Type B pancreatic cell (in vitro differentiated cells): ENCODE data around the gene SYNM. TPM values are rescaled to one million over a fixed set of nuclear protein-coding genes. Genes with fewer than 3 reads are reported as not detected.

ENCODE experiments used
- DNase-seq: peaks from one replicate; pipeline ENCODE4 v3.0.0; 2021; ENCODE audit warnings: mixed read lengths; ENCODE audit not compliant: unreplicated experiment; ENCODE audit errors: extremely low spot score
- H3K27ac Mint-ChIP-seq: 2 replicates; pipeline ENCODE4 v1.8.0; 2021; ENCODE audit warnings: mild to moderate bottlenecking, mixed read lengths
- H3K27me3 Mint-ChIP-seq: 2 replicates; pipeline ENCODE4 v1.8.0; 2021; ENCODE audit warnings: mixed read lengths
- H3K36me3 Mint-ChIP-seq: 2 replicates; pipeline ENCODE4 v1.8.0; 2021; ENCODE audit warnings: mixed read lengths
- H3K4me1 Mint-ChIP-seq: one replicate; pipeline ENCODE4 v1.8.0; 2021; ENCODE audit warnings: mixed read lengths; ENCODE audit not compliant: unreplicated experiment
- H3K4me3 Mint-ChIP-seq: 2 replicates; pipeline ENCODE4 v1.8.0; 2021; ENCODE audit warnings: mild to moderate bottlenecking, mixed read lengths
- H3K9me3 Mint-ChIP-seq: 2 replicates; pipeline ENCODE4 v1.8.0; 2021; ENCODE audit warnings: mixed read lengths
- total RNA-seq: library from RNA; stranded (reverse); gene quantifications from 2 replicates; pipeline ENCODE4 v1.2.1, GENCODE V29; 2021; ENCODE audit warnings: low replicate concordance
- TF ChIP-seq, protein P1 (sequence below): fragments of 200-600 bp; sonication (generic); conservative IDR thresholded peaks from 2 replicates; pipeline ENCODE4 v1.5.0; 2021; ENCODE audit warnings: antibody characterized with exemption, mild to moderate bottlenecking

SYNM gene
- total RNA-seq, 1 donor from 2014 or later: 4.1 TPM

DNA sequence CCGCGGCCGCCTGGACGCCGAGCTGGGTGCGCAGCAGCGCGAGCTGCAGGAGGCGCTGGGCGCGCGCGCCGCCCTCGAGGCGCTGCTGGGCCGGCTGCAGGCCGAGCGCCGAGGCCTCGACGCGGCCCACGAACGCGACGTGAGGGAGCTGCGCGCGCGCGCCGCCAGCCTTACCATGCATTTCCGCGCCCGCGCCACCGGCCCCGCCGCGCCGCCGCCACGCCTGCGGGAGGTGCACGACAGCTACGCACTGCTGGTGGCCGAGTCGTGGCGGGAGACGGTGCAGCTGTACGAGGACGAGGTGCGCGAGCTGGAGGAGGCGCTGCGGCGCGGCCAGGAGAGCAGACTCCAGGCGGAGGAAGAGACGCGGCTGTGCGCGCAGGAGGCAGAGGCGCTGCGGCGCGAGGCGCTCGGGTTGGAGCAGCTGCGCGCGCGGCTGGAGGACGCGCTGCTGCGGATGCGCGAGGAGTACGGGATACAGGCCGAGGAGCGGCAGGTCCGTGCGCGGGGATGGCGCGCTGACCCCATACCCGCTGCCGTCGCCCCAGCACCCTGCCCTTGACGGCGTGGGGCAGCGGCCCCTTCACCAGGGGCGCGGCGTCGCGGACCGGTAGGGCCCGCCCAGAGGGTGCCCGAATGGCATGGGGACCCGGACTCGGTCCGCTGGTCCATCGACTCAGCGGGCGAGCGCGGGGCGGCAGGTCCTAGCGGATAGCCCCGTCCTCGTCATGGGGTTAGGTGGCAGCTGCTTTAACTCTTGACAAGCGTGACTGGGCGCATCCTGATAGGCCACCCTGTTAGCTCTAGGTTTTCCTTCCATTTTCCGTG, 848 bp downstream of the SYNM start:
- H3K36me3 Mint-ChIP-seq: no peaks in the 10 kb centered on the region
- H3K4me3 Mint-ChIP-seq: peak overlapping the region; percentile 73
- H3K27me3 Mint-ChIP-seq: peaks cover 62% of the 10 kb centered on the region
- no peak overlapping the region for H3K27ac Mint-ChIP-seq
- TF ChIP-seq, protein P1, sequence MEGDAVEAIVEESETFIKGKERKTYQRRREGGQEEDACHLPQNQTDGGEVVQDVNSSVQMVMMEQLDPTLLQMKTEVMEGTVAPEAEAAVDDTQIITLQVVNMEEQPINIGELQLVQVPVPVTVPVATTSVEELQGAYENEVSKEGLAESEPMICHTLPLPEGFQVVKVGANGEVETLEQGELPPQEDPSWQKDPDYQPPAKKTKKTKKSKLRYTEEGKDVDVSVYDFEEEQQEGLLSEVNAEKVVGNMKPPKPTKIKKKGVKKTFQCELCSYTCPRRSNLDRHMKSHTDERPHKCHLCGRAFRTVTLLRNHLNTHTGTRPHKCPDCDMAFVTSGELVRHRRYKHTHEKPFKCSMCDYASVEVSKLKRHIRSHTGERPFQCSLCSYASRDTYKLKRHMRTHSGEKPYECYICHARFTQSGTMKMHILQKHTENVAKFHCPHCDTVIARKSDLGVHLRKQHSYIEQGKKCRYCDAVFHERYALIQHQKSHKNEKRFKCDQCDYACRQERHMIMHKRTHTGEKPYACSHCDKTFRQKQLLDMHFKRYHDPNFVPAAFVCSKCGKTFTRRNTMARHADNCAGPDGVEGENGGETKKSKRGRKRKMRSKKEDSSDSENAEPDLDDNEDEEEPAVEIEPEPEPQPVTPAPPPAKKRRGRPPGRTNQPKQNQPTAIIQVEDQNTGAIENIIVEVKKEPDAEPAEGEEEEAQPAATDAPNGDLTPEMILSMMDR: no peak
- peaks cover 12% of the 10 kb centered on the region for H3K4me1 Mint-ChIP-seq
- H3K9me3 Mint-ChIP-seq: no peaks in the 10 kb centered on the region
- DNase-seq: peak; percentile 73

DNA sequence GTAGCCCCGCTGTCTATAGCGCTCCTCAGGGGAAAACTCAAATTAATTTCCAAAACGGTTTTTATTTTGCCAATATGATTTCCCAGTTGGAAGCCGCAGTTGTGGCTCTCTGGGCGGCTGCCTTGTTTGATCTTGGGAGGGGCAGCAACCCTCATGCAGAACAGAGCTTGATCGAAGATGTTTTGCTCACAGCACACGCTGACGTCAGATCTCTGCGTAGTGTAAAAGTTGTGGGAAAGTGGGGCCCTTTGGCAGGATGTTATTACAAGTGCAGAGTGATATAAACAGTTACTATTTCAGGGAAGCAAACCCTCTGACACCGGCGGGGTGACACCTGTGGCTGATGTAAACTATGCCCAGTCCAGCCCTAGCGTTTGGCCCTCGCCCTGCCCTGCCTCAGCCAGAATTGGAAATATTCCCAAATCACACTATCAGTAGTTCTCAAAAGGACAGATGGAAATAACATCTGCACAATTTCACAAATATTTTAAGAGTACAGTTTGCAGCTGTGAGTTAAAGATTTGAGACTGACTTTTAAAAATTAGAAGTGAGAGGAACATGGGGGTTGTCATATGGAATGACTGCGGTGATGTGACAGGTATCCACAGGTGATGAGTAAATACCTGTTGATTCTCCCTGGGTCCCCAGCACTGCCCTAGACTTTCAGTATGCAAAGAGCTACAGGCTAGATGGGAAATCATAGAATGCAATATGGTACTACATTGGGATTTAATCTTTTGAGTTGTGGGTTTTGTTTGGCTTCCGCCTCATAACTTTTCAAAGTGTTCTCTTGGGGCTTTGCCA, 1.7 kb downstream of the SYNM start:
- H3K27ac Mint-ChIP-seq: no peak overlapping the region
- peaks cover 60% of the 10 kb centered on the region for H3K27me3 Mint-ChIP-seq

DNA sequence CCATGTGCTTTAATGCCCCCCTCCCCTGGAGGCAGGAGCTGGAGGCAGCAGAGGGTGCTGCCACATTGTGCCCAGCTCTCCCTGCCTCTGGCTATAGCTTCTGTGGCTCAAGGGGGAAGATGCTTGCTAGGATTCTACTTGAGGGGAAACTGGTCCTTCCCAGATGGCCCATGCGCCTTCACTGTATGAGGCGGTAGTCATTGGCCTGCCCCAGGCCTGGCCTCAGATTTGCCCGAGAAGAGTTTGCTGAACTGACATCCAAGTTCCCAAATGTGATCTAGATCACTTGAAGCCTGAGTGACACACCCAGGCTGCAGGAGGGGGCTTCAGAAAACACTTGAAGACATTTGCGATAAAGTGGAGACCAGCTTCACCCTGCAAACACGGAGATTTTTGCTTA, 4.1 kb downstream of the SYNM start:
- H3K9me3 Mint-ChIP-seq: no peaks in the 10 kb centered on the region
- H3K36me3 Mint-ChIP-seq: peaks cover 2% of the 10 kb centered on the region
- TF ChIP-seq, protein P1: no peak
- H3K27ac Mint-ChIP-seq: no peak overlapping the region
- DNase-seq: no peak
- peaks cover 42% of the 10 kb centered on the region for H3K27me3 Mint-ChIP-seq
- H3K4me3 Mint-ChIP-seq: no peak overlapping the region
- peaks cover 14% of the 10 kb centered on the region for H3K4me1 Mint-ChIP-seq

More for the DNA sequence above, 1.7 kb downstream of the SYNM start:
- Mint-ChIP-seq H3K36me3 (no peaks in the 10 kb centered on the region), H3K4me3 (peak overlapping the region; percentile 73), H3K4me1 (peaks cover 14% of the 10 kb centered on the region), H3K9me3 (no peaks in the 10 kb centered on the region)
- DNase-seq: no peak
- TF ChIP-seq, protein P1: no peak

DNA sequence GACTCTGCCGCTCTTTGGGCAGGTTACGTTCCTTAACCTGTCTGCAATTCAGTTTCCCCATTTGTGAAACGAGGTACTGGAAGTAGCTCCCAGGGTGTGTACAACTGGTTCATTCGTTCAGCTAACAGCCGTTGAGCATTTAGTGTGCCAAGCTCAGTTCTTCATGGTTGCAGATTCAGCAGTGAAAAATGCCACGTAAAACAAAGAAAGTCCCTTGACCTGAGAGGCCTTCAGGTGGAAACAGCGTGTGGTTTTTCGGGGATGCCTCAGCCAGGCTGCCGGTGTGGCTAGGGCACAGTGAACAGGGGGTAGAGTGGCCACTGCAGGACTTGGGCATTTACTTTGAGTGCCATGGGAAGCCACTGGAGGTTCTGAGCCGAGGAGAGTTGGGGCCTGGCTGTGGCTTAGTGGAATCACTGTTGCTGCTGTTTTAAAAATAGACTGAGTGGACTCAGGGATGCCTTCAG, 4.7 kb downstream of the SYNM start:
- Mint-ChIP-seq H3K4me3 (no peak overlapping the region), H3K27ac (no peak overlapping the region), H3K36me3 (peaks cover 3% of the 10 kb centered on the region), H3K27me3 (peaks cover 41% of the 10 kb centered on the region), H3K9me3 (no peaks in the 10 kb centered on the region), H3K4me1 (peaks cover 14% of the 10 kb centered on the region)
- TF ChIP-seq, protein P1: no peak
- no peak for DNase-seq

DNA sequence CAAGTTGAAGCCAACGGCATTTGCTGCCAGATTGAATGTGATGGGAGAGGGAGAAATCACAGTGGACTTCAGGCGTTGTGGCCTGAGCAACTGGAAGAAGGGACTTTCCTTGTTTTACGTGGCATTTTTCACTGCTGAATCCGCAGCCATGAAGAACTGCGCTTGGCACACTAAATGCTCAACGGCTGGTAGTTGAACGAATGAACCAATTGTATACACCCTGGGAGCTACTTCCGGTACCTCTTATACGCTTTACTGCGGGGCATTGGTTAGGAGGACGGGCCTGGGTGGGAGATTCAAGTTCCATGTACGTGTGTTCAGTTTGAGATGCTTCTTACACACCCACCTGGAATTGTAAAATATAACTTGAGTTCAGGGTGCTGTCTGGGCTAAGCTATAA, 5.2 kb downstream of the SYNM start:
- Mint-ChIP-seq H3K4me1 (peaks cover 14% of the 10 kb centered on the region), H3K27ac (no peak overlapping the region), H3K4me3 (no peak overlapping the region), H3K27me3 (peaks cover 39% of the 10 kb centered on the region), H3K36me3 (peaks cover 3% of the 10 kb centered on the region), H3K9me3 (no peaks in the 10 kb centered on the region)
- TF ChIP-seq, protein P1: no peak
- peak; percentile 36 for DNase-seq
